Smooth muscle cell of the coronary artery (primary cell): ENCODE results near the gene LIPF. TPM values are rescaled to one million over a fixed set of nuclear protein-coding genes. Genes with fewer than 3 reads are reported as not detected.

ENCODE experiments used
- total RNA-seq: library from RNA; depleted of rRNA; stranded (reverse); fragments of >200 nt; gene quantifications from 2 replicates; pipeline ENCODE4 v1.2.3, GENCODE V29; 2014; ENCODE audit warnings: low replicate concordance

Gene LIPF
- total RNA-seq: not detected in 2 replicates

DNA sequence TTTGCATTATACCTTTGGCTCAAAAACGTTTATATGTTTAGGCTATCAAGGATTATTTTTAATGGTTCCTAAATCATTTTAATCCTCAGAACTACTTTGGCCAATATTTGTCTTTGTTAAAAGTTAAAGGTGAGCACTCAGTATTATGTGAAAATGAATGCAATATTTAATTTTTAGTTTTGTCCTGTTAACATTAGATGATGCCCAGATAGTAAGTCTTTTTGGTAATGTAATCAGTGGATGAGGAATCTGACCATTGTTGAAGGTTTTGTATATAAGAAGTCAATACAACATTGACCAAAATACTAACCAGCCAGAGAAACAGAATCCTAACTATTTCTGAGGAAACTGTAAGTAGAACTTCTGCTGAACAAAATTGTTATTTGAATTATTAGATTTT, at the start of gene LIPF:
Gene LIPF (plus strand): TSS at position 301 of the 400 bp plus-strand sequence. CDS start 2,856 bp downstream, outside the sequence.

DNA sequence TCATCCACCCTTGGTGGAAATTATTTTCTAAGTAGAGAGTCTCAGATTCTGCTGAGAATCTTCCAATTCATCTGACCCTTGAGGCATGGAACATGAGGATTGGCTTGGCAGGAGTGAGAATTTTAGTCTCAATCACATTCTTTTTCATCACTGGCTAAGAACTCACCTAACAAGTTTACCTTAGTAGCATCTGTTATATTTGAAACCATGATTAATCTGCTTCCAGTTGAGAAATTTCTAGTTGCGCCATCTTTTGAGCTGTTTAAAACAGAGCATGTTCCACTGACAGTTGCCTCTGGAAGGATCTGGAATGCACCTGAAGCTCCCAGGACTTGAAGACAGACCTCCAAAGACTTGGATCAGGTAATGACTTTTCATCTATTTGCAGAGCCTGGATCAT, 41.7 kb downstream of the LIPF start, which contains the start of gene LIPK:
Gene LIPK (plus strand): TSS at position 292 of the 400 bp plus-strand sequence. CDS start 18,295 bp downstream, outside the sequence.

Other genes starting within 250 kb of the LIPF start
- gene RNLS, start 81.1 kb upstream of the LIPF start, total RNA-seq: 6.7 and 13.1 TPM in 2 replicates
- not detected in 2 replicates for gene LIPJ, start 77.7 kb upstream of the LIPF start, total RNA-seq
- gene LIPK, start 41.8 kb downstream of the LIPF start, total RNA-seq: not detected in 2 replicates
- gene LIPN, start 95.6 kb downstream of the LIPF start, total RNA-seq: not detected in 2 replicates
- not detected in 2 replicates for gene LIPM, start 138.3 kb downstream of the LIPF start, total RNA-seq
- gene ANKRD22, start 187.4 kb downstream of the LIPF start, total RNA-seq: not detected in 2 replicates
- gene STAMBPL1, start 215.8 kb downstream of the LIPF start, total RNA-seq: 8.3 and 29.6 TPM in 2 replicates